NCI-H82 (cell line): ENCODE measurements around the gene REM2.
A peak's percentile ranks its signal among the peaks of the same experiment; 100 is the strongest.

Source experiments
- DNase-seq: peaks from one replicate; lab custom pipeline; 2025; lab: John Stamatoyannopoulos, UW

REM2 gene

DNA sequence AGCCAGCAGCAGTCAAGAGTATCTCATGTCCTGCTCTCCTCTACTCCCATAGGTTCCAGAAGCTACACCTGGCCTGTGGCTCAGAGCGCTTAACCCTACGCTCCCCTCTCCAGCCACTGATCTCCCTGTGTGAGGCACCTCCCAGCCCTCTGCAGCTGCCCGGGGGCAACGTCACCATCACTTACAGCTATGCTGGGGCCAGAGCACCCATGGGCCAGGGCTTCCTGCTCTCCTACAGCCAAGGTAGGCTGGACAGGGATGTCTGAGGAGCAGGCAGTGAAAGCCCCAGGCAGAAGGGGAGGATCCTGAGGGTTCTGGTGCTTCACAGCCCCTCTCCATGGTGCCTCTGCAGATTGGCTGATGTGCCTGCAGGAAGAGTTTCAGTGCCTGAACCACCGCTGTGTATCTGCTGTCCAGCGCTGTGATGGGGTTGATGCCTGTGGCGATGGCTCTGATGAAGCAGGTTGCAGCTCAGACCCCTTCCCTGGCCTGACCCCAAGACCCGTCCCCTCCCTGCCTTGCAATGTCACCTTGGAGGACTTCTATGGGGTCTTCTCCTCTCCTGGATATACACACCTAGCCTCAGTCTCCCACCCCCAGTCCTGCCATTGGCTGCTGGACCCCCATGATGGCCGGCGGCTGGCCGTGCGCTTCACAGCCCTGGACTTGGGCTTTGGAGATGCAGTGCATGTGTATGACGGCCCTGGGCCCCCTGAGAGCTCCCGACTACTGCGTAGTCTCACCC lies 7.8 kb upstream of the REM2 start:
- no peak for DNase-seq

DNA sequence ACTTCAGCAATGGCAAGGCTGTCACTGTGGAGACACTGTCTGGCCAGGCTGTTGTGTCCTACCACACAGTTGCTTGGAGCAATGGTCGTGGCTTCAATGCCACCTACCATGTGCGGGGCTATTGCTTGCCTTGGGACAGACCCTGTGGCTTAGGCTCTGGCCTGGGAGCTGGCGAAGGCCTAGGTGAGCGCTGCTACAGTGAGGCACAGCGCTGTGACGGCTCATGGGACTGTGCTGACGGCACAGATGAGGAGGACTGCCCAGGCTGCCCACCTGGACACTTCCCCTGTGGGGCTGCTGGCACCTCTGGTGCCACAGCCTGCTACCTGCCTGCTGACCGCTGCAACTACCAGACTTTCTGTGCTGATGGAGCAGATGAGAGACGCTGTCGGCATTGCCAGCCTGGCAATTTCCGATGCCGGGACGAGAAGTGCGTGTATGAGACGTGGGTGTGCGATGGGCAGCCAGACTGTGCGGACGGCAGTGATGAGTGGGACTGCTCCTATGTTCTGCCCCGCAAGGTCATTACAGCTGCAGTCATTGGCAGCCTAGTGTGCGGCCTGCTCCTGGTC lies 7.2 kb upstream of the REM2 start:
- no peak for DNase-seq

DNA sequence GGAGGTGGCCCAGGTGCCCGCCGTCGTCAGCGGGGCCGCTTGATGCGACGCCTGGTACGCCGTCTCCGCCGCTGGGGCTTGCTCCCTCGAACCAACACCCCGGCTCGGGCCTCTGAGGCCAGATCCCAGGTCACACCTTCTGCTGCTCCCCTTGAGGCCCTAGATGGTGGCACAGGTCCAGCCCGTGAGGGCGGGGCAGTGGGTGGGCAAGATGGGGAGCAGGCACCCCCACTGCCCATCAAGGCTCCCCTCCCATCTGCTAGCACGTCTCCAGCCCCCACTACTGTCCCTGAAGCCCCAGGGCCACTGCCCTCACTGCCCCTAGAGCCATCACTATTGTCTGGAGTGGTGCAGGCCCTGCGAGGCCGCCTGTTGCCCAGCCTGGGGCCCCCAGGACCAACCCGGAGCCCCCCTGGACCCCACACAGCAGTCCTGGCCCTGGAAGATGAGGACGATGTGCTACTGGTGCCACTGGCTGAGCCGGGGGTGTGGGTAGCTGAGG lies 6.0 kb upstream of the REM2 start:
- DNase-seq = no peak

DNA sequence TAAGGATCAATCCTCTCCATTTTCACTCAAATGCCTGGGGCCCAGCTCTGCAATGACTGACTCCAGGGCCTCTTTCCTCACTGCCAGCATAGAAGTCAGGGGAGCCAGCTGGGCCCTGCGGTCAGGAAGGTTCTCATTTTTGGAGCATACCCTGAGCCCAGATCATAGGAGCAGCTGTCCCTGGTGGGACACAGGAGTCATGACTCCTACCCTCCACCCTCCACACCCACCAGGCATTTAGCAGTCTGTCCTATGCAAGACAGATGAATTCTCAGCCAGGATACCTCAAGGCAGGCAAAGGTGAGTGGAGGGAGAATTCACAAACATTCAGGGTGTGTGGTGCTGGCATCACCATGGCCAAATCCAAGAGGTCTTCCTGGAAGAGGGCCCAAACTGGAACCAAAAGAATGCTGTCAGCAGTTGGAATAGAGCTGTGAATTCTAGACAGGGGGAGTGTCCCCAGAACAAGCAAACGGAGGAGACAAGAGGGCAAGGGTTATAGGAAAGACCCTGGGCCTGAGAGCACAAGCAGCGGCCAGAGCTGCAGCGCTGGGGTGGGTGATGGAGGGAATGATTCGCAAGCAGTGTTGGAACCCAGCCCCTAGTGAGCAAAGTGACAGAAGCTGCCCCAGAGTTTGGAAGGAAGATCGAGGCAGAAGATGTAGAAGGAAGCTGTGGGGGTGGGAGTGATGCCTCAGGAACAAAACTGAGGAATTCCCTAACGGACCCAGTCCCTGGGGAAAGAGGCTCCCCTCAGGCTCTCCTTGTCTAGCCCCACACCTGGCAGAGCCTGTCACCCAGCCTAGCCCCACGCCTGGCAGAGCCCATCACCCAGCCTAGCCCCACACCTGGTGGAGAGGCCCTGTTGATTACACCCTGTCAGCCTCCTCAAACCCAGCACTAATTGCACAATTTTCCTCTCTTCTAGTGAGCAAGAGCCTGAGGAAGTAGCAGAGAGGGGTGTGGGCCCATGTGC lies 4.5 kb upstream of the REM2 start:
- DNase-seq = no peak

DNA sequence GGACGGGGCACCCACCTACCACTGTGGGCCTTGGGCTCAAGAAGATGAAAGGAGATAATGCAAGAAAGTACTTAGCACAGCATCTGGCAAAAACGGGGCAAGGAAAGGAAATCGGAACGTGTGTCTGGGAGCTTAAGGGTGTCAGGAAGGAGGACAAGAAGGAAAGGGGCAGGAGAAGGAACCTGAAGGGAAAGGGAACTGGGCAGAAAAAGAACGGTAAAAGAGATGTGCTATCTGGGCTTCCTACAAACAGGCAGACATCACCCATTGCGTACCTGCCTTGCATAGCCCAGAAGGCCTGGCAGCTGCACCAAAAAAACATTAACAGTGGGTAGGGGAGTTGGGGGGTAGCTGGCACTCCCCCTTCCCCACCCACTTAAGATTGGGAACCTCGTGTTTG lies 958 bp upstream of the REM2 start:
- DNase-seq = no peak

DNA sequence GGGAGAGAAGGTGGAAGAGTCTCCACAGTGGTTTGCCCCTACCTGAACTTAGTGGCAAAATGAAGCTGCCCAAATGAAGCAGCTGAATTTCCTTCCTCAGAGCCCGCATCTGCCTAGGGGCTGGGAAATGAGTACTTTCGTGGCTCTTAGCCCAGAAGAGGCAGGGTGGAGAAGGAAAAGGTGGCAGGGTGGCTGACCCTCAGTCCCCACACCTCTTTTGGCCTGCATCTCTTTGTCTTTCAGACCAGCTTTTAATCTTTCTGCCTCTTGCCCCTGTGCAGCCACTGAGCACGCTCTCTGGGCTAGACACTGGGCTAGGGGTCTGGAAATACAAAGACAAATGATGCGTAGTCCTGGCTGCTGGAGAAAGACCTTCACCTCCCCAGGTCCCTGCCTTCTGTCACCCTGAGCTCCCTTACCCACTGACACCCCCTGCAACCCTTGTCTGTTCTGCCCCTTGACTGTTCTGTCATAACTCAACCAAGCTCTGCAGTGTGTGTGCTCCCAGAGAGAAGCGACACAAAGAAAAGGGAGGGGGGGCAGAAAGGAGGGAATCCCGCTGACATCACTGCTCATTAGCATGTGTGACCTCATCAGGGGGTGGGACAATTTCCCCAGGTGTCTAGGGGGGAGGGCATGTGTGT lies 371 bp upstream of the REM2 start:
- DNase-seq = peak; percentile 72

DNA sequence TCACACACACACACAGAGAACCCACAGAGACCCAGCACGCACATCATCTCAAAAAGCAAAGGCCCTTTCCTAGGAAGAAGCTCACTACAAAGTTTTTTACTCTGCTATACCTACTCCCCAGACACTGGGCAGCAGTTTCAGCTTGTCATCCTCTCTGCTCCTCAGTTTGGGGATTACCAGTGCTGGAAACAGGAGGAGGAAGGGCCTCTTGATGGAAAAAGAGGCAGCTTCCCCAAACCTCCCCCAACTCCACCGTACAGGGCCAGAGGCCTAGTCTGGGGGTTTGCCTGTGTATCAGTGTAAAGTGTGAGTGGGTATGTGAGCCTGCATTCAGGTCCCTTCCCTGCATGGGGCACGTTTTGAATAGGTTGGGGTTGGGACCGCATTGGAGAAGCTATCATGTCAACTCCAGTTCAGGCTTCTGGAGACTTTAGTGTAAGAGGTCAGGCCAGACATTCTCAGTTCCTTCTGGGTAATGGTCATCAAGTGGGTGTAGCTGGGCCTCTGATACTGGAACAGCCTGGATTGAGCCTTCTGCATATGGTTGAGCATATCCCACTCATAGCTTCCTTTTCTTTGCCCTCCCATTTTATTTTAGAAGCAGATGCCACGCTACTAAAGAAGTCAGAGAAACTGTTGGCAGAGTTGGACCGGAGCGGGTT lies 1.2 kb downstream of the REM2 start:
- DNase-seq = peak; percentile 10

DNA sequence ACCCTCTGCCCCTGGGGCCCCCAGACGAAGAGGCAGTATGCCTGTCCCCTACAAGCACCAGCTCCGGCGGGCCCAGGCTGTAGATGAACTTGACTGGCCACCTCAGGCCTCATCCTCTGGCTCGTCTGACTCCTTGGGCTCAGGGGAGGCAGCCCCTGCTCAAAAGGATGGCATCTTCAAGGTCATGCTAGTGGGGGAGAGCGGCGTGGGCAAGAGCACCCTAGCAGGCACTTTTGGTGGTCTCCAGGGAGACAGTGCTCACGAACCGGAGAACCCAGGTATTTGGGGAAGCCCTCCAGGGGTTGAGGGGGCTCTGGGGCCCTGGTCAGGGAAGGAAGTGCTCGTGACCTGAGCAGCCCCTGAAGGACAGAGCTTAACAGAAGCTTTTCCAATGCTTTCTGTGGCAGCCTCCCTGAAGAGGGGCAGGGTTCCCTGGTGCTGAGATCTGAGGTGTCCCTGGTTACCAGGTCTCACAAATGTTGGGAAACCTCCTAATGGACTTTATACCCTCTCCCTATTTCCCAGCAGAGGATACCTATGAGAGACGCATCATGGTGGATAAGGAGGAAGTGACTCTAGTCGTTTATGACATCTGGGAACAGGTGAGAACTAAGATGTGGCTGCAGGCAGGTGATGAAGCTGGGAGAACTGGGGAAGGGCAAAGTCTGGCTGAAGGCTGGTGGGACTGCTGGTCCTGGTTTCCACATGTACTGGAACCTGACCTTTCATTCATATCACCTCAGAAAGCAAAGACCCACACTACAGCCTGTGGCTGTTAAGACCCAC lies 1.9 kb downstream of the REM2 start:
- DNase-seq = no peak

DNA sequence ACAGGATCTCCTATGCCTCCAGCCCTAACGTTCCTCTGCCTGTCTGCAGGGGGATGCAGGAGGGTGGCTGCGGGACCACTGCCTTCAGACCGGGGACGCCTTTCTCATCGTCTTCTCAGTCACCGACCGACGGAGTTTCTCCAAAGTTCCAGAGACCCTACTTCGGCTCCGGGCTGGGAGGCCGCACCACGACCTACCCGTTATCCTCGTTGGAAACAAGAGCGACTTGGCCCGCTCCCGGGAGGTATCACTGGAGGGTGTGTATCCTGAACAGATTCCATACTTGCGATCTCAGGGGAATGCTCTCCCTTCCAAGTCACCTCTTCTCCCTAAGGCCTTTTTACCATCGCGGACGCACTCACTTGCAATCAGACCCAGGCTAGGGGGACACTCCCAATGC lies 3.0 kb downstream of the REM2 start:
- no peak for DNase-seq

DNA sequence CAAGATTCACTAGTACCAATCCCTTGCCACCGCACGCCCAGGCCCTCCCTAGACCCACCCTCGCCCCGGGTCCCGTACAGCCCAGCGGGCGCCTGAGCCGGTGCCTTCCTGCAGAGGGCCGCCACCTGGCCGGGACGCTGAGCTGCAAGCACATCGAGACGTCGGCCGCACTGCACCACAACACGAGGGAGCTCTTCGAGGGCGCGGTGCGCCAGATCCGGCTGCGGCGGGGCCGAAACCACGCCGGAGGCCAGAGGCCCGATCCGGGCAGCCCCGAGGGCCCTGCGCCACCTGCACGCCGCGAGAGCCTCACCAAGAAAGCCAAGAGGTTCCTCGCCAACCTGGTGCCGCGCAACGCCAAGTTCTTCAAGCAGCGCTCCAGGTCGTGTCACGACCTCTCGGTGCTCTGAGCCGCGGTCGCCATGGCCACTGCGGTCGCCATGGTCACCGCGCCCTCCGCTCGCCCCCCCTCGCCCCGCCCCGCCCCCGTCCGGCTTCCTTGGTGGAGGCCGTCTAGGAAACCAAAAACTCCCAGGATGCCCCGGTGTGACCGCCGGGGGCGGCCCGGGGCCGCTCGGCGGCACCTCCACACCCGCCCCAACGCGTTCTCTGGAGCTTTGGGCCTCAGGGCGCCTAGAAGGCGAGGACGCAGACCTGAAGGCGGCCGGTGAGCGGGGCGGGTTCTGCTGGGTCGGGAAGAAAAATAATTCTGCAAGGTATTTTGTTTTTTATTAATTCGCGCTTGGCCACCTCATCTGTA lies 3.7 kb downstream of the REM2 start:
- peak; percentile 15 for DNase-seq

DNA sequence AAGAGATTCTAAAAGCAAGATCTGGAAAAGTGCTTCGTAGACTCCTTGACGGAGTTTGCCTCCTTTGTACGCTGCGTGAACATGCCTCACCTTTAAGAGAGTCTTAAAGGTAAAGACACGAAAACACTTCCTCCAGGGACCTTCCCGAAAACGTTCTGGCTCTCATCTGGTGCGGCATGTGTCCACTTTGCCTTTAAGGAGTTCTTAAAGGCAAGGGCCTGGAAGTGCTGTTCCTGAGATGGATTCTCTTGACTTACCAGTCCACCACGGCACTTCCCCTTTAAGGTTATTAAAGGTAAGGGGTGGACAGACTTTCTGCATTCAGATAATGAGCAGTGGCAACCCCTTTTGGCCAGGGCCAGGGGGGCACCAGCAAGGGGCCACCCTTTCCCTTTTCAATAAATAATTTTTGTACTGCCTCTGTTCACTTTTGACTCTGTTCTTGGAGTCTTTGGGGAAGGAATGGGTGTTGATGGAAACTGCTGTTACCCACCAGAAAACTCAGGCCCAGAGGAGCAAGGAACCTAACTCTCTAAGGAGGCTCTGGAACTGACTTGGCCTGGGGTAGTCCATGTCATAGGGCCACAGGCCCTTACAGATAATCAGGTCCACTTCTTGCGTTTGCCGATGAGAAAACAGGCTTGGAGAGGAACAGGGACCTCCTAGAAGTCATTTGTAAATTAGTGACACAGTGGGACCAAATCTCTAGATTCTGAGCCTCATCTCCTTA lies 4.4 kb downstream of the REM2 start:
- peak; percentile 65 for DNase-seq

DNA sequence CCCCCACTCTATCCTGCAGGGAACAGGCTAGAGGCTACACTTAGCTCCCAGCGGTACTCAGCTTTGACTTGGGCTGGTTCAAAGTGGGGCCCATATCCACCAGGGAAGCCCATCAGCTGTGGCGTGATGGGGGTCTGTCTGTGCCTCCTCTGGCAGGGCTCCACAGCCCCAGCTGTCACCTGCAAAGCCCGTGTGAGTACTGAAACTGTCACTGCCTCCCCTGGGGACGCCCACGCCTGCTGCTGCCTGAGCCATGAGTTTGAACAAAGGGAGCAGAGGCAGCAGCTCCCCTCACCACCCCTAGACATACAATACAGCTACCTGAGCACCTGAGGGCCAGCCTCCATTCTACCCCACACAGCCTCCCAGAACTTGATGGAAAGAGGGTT lies 5.0 kb downstream of the REM2 start:
- peak; percentile 58 for DNase-seq

DNA sequence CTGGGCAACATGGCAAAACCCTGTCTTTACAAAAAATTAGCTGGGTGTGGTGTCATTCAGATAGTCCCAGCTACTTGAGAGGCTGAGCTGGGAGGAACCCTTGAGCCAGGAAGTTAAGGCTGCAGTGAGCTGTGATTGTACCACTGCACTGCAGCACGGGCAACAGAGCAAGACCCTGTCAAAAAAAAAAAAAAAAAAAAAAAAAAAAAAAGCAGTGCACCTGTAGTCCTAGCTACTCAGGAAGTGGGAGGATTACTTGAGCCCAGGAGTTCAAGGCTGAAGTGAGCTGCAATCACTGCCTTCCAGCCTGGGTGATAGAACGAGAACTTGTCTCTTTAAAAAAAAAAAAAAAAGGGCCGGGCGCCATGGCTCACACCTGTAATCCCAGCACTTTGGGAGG lies 5.6 kb downstream of the REM2 start:
- DNase-seq = no peak

DNA sequence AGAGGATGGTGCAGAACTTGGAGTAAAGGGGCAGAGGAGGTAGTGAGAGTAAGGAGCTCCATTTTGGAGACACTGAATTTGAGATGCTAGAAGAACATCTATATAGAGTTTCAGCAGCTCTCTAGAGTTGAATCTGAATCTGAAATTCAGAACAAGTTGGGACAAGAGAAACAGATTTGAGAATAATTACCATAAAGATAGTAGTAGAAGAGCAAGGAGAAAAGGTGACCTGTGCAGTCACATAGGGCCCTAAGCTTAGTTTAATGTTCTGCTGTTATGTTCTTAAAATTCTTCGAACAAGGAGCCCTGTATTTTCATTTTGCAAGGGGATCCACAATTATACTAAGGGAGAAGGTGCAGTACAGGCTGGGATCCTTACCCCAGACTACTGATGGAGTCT lies 7.4 kb downstream of the REM2 start:
- DNase-seq = no peak

DNA sequence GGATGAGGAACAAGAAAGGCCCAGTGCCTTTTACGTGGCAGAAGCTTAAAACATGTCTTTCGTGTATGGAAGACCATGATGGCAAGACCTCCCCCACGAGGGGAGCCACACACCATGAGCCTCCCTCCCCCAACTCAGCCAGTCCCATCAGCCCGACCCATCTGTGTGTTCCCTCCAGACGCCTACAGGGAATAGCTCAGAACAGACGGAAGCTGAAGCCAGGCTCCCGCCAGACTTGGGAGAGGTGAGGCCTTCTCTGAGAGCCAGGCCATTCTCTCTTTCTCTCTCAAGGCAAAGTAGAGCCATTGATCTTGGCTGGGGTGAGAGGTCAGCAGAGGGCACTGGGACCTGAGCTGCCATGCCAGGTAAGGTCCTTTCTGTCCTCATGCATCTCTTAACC lies 9.5 kb downstream of the REM2 start:
- DNase-seq = no peak

DNA sequence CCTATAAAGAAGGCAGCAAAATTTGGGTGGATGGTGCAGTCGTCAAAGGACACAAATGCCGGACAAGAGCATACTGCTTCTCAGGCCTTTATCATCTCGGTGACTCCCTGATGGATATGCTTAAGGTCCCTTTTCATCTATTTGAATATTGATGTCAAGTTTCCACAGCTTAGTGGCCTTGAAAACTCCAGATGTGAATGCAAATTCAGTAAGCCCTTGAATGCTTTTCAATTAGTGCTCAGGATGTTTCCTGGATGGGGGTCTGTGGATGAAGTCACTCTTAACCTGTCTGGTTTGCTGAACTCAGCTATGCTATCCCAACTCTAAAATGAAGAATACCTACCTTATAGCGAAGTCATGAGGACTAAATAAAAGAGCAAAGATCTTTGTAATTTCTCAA lies 10.7 kb downstream of the REM2 start:
- DNase-seq = no peak

DNA sequence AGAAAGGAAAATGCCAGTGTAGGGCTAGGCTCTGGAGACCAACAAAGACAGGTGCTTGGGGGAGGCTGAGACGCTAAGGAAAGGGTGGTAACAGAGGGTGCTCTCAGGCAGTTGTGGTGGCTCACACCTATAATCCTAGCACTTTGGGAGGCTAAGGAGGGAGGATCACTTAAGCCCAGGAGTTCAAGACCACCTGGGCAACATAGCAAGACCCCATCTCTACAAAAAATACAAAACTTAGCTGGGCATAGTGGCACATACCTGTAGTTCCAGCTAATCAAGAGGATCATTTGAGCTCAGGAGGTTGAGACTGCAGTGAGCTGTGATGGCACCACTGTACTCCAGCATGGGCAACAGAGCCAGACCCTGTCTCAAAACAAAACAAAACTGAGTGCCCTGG lies 12.4 kb downstream of the REM2 start:
- DNase-seq = no peak

DNA sequence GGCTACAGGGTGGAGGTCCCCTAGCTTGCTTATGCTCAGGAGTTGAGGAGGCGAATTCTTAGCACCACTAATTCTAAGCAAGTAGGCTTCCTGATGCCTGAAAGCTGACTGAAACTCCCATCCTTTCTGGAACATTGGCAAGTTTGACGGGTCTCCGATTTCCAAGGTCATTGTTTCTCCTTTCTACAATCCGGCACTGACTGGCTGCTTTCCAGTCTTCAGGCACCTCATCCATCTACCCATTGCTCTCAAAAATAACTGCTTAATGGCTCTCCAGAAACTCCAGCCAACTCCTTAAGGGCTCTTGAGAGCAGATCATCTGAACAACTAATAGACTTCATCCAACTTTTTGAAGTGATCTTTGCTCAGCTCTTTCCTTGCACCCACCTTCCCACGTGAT lies 13.3 kb downstream of the REM2 start:
- no peak for DNase-seq

DNA sequence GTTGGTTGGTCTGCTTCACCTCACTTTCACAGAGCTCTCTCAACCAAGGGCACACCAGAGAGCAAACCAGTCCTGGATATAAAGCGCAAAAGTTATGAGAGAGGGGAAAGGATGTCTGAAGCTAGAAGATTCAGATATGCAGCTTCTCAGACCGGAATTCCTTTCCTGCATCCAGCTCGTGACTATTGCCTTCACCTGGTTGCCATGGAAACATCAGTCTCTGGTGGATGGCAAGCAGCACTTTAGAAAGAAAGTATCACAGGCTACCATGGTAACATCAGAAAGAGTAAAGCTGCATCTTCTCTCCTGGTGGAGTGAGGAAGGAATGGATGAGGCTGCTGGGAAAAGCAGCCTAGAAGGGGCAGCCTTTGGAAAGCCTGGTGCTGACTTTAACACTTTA lies 13.7 kb downstream of the REM2 start:
- no peak for DNase-seq

DNA sequence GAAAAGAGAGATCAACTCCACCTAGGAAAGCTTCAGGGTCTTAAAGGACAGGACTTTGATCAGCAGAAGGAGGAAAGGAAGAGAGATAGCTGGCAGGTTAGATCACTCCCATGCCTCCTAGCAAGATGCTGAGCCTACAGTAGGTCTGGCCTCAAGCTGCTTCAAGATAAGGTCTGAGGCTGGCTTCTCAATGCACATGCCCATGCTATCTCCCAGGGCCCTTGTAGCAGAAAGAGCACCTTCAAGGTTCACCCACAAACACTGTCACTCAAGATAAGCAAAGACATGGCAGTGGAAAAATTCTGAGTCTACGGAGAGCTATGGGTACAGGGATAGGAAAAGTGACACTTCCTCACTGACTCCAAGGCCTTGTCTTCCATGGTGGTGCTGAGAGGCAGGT lies 14.3 kb downstream of the REM2 start:
- DNase-seq = no peak
